NCI-H1694 treated with DMSO at 0.1 percent for 48 hours (cell line): ENCODE results near the gene RAB40C.
A peak's percentile ranks its signal among the peaks of the same experiment; 100 is the strongest.

ENCODE experiments used
- DNase-seq: peaks from one replicate; lab custom pipeline; 2025; lab: John Stamatoyannopoulos, UW

Gene RAB40C

DNA sequence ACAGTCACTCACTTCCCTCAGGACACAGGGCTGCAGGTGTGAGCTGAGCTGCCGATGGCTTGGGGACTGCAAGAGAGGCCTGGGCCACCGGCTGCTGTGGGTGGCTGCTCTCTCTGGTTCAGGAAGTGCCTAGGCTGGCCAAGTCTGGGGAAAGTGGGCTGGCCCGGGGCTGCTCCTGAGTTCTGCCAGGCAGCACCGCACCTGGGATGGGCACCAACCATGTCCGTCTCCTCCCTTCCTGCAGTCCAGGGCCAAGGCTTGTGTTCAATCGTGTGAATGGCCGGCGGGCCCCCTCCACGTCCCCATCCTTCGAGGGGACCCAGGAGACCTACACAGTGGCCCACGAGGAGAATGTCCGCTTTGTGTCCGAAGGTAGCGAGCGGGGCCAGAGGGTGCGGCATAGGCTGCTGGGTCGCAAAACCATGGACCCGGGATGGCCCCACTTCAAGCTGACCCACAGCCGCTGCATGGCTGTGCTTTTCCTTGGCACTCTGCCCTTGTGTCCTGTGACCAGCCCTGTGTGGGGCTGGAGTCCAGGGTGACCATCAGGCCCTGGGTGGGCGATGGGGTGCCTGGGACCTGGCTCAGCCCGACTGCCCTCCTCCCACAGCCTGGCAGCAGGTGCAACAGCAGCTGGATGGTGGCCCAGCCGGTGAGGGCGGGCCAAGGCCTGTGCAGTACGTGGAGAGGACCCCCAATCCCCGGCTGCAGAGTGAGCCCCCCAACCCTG, 57.5 kb downstream of the RAB40C start:
- DNase-seq: no peak

DNA sequence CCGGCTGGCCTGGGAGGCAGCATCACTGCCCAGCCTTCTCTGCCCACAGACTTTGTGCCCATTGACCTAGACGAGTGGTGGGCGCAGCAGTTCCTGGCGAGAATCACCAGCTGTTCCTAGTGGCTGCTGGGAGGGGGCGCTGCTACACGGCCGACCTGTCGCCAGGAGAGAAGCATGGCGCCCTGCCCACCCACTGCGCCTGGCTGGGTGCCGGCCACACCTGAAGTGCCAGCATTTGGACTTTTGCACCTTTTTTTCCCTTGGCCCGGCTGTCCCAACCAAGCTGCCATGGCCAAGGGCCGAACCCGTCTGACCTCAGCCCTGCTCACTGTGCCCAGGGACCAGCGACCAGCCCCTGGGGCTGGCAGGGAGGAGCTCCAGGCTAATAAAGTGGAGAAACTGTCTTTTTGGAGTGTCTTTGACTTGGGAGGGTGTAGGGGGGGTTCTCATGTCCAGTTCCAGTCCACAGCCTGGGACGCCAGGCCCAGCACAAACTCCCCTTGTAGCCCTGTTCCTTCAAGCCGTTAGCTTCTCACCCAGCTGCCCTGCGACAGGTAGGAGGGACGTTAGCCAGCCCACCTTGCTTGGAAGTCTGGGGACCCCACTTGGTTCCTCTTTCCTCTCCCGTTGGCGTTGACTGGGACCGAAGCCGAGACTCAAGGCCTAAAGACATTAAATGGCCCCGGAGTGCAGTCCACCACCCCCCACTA, 58.4 kb downstream of the RAB40C start:
- no peak for DNase-seq

DNA sequence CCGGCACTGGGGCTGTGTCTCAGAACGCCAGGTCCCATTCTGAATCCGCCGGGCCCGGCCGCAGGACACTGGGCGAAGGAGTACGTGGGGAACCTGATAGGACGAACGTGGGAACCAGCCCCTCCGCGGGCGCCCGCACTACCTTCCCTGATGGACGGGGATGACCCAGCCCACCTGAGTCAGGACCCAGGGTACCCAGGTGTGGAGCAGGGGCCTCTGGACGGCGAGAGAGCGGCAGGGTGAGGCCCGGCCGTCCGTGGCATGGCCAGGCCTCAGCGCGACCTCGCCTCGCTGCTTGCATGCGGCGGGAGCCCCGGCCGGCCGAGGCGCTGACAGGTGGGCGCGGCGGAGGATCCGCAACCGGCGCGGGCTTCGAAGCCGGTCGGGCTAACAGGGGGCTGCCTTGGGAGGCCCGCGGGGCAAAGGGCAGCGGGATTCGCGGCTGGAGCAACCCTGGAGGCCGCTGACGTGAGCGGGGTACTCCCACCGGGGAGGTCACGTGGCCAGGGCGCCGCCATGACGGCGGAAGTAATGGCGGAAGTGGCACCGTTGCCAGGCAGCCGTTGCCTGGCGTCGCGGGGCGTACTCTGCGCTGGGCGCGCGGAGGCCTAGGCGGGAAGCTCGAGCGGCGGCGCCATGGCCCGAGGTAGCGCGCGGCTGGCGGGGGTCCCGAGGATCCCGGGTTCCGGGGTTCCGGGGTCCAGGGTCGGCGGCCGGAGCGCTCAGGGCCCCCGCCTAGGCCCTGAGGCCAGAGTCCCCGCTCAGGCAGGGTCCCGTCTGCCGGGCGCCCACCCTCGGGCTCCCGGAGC, 59.1 kb downstream of the RAB40C start, which contains the start of gene WDR90:
Gene WDR90 (plus strand): TSS at position 585 of the 809 bp plus-strand sequence. CDS start 52 bp downstream, at position 637.
- peak; percentile 64 for DNase-seq

DNA sequence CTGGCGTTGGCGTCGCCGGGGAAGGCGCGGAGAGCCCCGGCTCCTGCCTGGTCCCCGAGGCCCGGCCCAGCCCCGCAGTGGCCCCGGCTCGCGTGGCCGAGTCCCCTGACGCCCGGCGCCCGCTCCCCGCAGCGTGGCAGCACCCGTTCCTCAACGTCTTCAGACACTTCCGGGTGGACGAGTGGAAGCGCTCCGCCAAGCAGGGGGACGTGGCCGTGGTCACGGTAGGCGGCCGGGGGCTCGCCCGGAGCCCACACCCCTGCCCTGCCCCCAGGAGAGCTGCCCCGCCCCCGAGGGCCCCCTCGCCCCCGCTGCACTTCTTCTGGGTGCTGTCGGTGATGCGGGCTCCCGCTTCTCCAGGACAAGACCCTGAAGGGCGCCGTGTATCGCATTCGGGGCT, 59.8 kb downstream of the RAB40C start:
- no peak for DNase-seq

DNA sequence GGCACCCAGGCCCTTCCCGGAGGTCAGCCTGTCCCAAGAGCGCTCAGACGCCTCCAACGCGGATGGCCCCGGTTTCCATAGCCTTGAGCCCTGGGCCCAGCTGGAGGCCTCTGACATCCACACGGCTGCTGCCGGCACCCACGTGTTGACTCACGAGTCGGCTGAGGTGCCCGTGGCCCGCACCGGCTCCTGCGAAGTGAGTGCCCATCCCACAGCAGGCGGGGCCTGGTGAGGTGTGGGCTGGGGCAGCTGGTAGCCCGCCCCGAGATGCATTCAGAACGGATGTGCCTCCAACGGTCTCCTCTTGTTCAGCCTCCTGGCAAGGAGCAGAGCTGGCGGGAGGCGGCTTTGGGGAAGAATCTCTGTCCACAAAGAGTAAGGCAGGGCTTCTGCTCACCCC, 62.0 kb downstream of the RAB40C start:
- no peak for DNase-seq

DNA sequence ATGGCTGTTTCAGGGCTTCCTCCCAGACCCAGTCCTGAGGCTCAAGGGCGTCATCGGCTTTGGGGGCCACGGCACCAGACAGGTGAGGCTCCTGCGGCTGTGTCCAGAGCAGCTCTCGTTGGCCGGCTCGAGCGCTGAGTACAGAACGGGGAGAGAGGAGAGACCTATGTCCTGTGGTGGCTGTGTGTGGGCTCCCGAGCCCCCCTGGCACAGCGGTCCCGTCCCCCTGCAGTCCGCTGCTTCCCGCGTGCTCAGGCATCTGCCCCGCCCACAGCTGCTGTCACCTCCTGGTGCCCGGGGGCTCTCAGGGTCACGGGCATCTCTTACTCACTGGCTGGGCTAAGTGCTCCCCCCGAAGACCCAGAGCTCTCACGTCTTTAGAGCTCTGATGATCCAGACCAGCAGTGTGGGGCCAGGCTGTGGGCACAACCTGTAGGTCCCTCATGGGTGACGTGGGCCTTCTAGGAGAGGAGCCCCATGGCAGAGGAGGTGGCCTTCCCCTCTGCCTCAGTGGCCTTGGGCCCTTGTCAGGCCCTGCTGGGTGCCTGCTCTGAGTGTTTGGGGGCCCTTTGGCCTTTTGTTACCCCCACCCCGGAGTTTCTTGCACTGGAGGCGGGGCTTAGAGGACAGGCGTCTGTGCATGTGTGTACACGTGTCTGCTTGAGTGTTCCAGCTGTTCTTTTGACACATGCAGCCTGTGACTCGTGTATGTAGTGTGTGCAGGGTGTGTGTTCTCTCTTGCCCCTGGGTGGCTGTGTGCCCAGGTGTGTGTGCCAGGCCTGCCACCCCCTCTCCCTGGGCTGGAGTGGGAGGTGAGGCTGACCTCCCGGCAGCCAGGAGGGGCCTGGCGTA, 62.8 kb downstream of the RAB40C start:
- DNase-seq: no peak

DNA sequence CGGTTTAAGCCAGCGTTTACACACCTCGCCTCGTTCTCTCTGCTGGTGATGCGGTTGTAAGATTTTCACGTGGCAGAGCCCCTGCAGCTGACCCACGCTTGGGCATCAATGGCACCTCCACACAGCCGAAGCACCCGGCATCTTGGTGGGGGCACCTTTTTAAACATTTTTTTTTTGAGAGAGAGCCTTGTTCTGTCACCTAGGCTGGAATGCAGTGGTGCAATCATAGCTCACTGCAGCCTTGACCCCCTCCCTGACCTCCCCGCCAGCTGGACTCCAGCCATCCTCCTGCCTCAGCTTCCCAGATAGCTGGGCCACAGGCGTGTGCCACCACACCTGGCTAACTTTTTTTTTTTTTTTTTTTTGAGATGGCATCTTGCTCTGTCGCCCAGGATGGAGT, 64.2 kb downstream of the RAB40C start:
- DNase-seq: no peak

DNA sequence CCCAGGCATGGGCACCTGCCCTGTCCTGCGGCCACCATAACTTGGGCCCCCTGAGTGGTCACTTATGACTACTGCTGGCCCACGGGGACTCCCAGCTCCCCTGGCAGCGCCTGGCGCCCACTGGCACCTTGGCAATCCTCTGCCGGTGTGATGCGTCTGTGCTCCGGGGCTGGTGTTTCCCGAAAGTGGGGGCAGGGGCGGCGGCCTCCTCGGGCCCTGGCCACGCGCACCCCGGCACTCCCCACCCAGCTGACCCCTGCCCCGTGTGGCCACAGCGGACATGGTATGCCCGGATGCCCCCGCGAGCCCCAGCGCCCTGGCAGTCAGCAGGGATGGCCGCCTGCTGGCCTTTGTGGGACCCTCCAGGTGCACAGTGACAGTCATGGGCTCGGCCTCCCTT, 67.6 kb downstream of the RAB40C start:
- DNase-seq: no peak

DNA sequence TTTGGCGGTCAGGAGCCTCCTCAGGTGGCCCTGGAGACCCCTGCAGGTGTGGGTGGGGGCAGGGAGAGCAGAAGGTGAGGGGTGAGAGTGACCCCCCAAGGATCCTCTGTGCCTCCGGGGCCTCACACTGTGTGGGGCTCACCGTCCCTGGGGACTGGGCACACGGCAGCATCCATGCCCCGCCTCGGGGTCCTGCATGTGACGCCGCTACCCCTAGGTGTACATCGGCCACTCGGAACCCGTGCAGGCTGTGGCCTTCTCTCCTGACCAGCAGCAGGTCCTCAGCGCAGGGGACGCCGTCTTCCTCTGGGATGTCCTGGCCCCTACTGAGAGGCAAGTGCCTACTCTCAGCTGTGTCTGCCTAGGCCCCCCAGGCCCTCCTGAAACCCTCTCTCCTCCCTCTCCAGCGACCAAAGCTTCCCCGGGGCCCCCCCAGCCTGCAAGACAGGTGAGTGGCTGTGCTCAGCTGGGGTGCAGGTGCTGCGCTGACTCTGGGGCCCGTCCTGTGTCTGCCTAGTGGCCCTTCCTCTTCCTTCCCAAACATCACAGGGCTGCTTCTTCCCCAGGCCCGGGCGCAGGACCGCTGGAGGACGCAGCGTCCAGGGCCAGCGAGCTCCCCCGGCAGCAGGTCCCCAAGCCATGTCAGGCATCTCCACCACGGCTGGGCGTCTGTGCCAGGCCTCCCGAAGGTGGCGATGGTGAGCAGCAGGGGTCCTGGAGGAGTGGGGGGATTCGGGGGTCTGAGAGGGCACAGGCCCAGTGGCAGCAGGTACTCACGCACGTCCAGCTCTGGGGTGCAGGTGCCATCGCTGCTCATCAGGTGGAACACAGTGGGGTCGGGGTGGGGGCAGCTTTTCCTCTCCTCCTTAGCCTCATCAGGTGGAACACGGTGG, 69.1 kb downstream of the RAB40C start:
- no peak for DNase-seq

DNA sequence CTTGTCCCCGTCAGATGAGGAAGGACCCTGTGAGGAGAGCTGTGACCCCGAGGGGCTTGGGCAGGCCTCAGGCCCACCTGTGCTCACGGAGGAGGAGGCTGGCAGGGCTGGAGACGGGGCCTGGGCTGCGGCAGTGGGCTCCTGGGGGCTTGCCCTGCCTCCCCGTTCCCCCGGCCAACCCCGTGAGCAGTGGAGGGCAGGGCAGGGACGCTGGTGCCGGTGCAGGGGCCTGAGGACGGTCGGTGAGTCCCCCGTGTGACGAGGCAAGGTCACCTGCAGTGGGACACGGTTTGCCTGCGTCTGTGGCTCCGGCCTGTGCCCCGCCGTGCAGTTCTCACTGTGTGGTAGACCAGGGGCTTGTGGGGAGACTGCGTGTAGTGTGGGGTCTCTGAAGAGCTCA, 69.8 kb downstream of the RAB40C start:
- DNase-seq: no peak

DNA sequence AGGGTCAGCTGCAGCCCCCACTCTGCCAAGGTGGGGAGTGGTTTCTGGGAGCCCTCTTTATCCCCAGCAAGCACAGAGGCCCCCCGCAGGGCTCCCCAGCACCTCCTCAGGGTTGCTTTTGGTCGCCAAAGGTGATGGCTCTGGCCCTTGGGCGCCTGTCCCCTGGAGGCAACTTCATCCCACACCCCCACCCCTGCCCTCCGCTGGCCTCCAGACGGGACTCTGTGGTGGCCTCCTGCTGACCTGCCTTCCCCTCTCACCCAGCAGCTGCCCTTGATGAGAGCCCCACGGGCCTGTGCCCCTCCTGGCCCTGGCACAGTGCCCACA, 70.2 kb downstream of the RAB40C start:
- no peak for DNase-seq

DNA sequence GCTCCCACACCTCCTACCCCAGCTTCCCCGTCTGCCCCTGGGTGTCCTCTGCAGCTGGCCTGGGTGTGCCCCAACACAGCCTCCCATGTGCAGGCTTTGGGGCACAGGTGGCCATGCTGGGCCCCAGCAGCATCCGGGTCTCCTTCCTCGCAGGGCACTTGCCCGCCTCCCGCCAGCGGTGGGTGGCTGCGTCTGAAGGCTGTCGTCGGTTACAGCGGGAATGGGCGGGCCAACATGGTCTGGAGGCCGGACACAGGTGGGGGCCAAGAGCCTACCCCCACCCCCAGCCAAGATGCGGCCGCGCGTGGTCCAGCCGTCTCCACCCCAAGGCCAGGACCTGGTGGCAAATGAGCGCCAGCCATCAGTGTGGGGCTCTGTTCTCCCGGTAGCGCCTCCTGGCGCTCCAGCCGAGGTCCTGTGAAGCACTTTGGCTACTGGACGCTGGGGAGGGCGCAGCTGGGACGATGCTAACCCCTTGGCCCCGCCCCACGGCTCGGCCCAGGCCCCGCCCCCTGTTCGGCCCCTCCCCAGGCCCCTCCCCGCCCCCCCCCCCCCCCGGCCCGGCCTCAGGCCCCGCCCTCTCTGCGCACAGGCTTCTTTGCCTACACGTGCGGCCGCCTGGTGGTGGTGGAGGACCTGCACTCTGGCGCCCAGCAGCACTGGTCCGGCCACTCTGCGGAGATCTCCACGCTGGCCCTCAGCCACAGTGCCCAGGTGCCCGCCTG, 70.8 kb downstream of the RAB40C start:
- DNase-seq: no peak

DNA sequence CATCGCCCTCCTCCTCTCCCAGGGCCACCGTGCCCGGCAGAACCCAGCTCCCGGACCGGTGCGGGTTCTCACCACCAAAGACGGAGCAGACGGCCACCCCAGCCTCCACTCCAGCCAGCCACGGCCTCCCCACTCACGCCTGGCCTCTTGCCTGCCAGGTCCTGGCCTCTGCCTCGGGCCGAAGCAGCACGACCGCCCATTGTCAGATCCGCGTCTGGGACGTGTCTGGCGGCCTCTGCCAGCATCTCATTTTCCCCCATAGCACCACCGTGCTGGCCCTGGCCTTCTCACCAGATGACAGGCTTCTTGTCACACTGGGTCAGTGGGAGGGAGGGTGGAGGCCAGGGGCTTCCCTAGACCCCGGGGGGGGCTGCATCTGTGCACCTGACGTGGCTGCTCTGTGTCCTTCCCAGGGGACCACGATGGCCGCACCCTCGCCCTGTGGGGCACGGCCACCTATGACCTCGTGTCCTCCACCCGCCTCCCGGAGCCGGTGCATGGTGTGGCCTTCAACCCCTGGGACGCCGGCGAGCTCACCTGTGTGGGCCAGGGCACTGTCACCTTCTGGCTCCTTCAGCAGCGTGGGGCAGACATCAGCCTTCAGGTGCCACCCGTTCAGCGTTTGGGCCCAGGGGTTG, 71.4 kb downstream of the RAB40C start:
- no peak for DNase-seq

DNA sequence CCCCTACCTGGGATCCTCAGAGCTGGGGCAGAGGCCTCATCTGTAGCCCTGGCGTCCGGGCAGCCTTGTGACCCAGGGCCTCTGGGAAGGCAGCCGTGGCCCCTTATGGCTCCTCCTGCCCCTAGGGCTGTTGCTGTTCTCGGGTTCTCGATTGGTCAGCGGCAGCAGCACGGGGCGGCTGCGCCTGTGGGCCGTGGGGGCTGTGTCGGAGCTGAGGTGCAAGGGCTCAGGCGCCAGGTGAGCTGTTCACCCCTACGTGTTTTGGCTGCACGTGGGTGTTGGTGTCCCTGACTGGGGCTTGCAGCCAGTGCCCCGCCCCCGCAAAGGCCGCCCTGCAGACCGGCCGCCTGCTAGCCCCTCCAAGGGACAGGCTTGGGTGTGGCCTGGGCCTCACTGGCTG, 72.2 kb downstream of the RAB40C start:
- no peak for DNase-seq

DNA sequence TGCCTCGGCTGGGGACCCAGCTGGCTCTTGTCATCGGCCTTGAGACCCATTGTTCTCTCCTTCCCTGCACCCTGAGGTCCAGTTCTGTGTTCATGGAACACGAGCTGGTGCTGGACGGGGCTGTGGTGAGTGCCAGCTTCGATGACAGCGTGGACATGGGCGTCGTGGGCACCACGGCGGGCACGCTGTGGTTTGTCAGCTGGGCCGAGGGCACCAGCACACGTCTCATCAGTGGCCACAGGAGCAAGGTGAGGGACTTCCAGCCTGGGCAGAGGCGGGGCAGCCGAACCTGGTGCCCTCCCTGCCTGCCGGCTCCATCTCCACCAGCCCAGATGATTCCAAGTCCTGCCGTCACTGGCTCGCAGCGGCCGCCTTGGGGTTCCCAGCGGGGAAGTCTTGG, 72.7 kb downstream of the RAB40C start:
- no peak for DNase-seq

DNA sequence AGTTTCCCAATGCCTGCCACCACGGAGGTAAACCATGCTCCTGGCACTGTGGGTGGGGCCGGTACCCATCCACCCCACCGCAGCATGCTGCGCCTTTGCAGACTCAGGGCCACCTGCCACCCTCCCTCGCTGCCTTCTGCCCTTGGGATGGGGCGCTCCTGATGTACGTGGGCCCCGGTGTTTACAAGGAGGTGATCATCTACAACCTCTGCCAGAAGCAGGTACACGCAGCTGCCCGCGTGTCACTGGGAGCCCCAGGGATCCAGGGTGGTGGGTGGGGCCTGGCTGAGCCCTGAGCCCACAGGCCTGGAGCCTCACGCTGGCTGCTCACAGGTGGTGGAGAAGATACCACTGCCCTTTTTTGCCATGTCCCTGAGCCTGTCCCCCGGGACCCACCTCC, 76.7 kb downstream of the RAB40C start:
- DNase-seq: no peak

DNA sequence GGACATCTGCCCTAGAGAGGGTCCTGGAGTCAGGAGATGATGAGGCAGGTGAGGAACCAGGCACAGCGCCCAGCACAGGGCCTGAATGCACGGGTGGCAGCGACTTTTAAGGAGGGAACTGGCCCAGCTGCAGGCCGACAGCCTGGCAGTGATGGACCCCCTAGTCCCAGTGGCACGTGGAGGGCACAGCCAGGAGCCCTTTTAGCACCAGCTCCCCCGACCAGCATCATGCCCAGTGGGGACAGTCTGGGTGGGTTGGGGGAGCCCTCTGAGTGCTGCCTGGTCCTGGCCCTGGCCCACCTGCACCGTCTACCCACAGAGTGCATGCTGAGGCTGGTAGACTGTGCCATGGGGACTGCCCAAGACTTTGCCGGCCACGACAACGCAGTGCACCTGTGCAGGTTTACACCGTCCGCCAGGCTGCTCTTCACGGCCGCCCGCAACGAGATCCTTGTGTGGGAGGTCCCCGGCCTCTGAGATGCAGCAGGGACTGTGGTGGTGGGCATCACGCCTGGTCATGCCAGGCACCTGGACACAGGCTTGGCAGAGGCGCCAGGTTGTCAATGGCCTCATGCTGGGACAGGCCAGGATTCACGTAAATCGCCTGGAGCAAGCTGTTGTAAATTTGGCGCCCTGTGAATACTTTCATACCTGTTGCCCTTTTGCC, 77.4 kb downstream of the RAB40C start:
- DNase-seq: no peak

DNA sequence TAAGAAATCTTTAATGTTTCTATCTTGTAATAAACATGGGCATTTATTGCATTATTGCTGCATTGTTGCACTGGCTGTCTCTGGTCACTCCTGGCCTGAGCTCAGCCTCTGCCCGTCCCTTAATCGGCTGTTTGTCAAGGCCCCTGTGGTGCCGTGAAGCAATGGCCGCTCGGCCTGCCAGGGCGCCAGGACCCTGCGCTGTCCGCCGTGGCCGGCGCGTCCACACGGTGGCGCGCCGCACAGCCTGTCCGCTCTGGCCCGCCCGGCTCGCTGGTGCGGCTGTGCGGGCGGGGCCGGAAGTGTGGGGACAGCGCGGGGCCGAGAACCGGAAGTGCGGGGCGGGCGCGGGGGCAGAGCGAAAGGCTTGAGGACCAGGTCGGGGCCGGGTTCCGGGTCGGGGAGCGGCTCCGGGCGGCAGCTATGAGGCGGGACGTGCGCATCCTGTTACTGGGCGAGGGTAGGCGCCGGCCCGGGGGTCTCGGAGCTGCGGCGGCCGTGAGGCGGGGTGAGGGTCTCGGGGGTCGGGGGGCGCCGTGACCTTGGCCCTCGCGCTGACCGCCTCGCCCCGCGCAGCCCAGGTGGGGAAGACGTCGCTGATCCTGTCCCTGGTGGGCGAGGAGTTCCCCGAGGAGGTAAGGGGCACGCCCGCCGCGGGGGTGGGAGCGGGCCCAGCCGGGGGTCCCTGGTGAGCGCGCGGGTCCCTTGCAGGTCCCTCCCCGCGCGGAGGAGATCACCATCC, 78.1 kb downstream of the RAB40C start, which contains the start of gene RHOT2:
Gene RHOT2 (plus strand): TSS at position 353 of the 739 bp plus-strand sequence. CDS start 68 bp downstream, at position 421.
- peak; percentile 41 for DNase-seq
